SK-N-SH treated with all-trans-retinoic acid at 6 μM for 48 hours (cell line): Measurements from ENCODE around the gene FAM181A.

Experiments used
- ATAC-seq: fragments of 200-7000 bp; cut with Tn5 transposase; 3 replicates; pipeline ENCODE4 v1.9.1; 2020; ENCODE audit warnings: mild to moderate bottlenecking, moderate library complexity
- BACH2 ChIP-seq: fragments of 250-450 bp; sonication (Bioruptor Pico); IDR thresholded peaks from 2 replicates; pipeline ENCODE4 v1.9.0; 2021; ENCODE audit warnings: mild to moderate bottlenecking, borderline replicate concordance
- CSDC2 ChIP-seq: fragments of 250-450 bp; sonication (Bioruptor Pico); IDR thresholded peaks from 2 replicates; pipeline ENCODE4 v1.5.0; 2020; ENCODE audit warnings: mild to moderate bottlenecking, moderate library complexity
- ESRRG ChIP-seq: fragments of 250-450 bp; sonication (Bioruptor Pico); IDR thresholded peaks from 2 replicates; pipeline ENCODE4 v1.6.1; 2021; ENCODE audit warnings: mild to moderate bottlenecking
- GLIS3 ChIP-seq: fragments of 250-450 bp; sonication (Bioruptor Pico); IDR thresholded peaks from 2 replicates; pipeline ENCODE4 v1.5.0; 2020; ENCODE audit warnings: mild to moderate bottlenecking, moderate library complexity
- ISL1 ChIP-seq: fragments of 250-450 bp; sonication (Bioruptor Pico); IDR thresholded peaks from 2 replicates; pipeline ENCODE4 v2.1.2; 2022; ENCODE audit warnings: mild to moderate bottlenecking, moderate library complexity
- OSR1 ChIP-seq: fragments of 250-450 bp; sonication (Bioruptor Pico); IDR thresholded peaks from 2 replicates; pipeline ENCODE4 v1.8.0; 2022; ENCODE audit warnings: moderate library complexity, mild to moderate bottlenecking, inconsistent platforms
- PPARA ChIP-seq: fragments of 250-450 bp; sonication (Bioruptor Pico); IDR thresholded peaks from 2 replicates; pipeline ENCODE4 v1.5.0; 2020; ENCODE audit warnings: mild to moderate bottlenecking, borderline replicate concordance
- RARB ChIP-seq: fragments of 250-450 bp; sonication (Bioruptor Pico); IDR thresholded peaks from 2 replicates; pipeline ENCODE4 v1.8.0; 2021; ENCODE audit warnings: mild to moderate bottlenecking, moderate library complexity
- TCF4 ChIP-seq: fragments of 250-450 bp; sonication (Bioruptor Pico); IDR thresholded peaks from 2 replicates; pipeline ENCODE4 v1.8.0; 2021; ENCODE audit warnings: mild to moderate bottlenecking, moderate library complexity, borderline replicate concordance
- ZC3H10 ChIP-seq: fragments of 250-450 bp; sonication (Bioruptor Pico); IDR thresholded peaks from 2 replicates; pipeline ENCODE4 v1.5.1; 2021; ENCODE audit warnings: mild to moderate bottlenecking, moderate library complexity
- ZFP30 ChIP-seq: fragments of 450-650 bp; formaldehyde crosslinking; IDR thresholded peaks from 2 replicates; pipeline ENCODE4 v1.5.0; 2022; ENCODE audit warnings: mild to moderate bottlenecking, moderate library complexity
- ZNF70 ChIP-seq: fragments of 450-650 bp; formaldehyde crosslinking; IDR thresholded peaks from 2 replicates; pipeline ENCODE4 v1.5.0; 2020; ENCODE audit warnings: mild to moderate bottlenecking, moderate library complexity
- ZNF8 ChIP-seq: fragments of 450-650 bp; formaldehyde crosslinking; IDR thresholded peaks from 2 replicates; pipeline ENCODE4 v1.5.0; 2020; ENCODE audit warnings: mild to moderate bottlenecking, moderate library complexity
- TF ChIP-seq, protein P1 (sequence below): fragments of 250-450 bp; sonication (Bioruptor Pico); IDR thresholded peaks from 2 replicates; pipeline ENCODE4 v1.8.0; 2021; ENCODE audit warnings: low read depth, mild to moderate bottlenecking, moderate library complexity, borderline replicate concordance
- TF ChIP-seq, protein P2 (sequence below): fragments of 250-450 bp; sonication (Bioruptor Pico); IDR thresholded peaks from 2 replicates; pipeline ENCODE4 v1.5.0; 2020; ENCODE audit warnings: mild to moderate bottlenecking, moderate library complexity
- TF ChIP-seq, protein P3 (sequence below): fragments of 250-450 bp; sonication (Bioruptor Pico); IDR thresholded peaks from 2 replicates; pipeline ENCODE4 v1.5.1; 2020; ENCODE audit warnings: low read depth, mild to moderate bottlenecking, moderate library complexity
- TF ChIP-seq, protein P4 (sequence below): fragments of 250-450 bp; sonication (Bioruptor Pico); IDR thresholded peaks from 2 replicates; pipeline ENCODE4 v1.5.1; 2021; ENCODE audit warnings: mild to moderate bottlenecking, moderate library complexity
- TF ChIP-seq, protein P5 (sequence below): fragments of 250-450 bp; sonication (Bioruptor Pico); IDR thresholded peaks from 2 replicates; pipeline ENCODE4 v1.8.0; 2020; ENCODE audit warnings: mild to moderate bottlenecking, moderate library complexity, borderline replicate concordance

Gene FAM181A

DNA sequence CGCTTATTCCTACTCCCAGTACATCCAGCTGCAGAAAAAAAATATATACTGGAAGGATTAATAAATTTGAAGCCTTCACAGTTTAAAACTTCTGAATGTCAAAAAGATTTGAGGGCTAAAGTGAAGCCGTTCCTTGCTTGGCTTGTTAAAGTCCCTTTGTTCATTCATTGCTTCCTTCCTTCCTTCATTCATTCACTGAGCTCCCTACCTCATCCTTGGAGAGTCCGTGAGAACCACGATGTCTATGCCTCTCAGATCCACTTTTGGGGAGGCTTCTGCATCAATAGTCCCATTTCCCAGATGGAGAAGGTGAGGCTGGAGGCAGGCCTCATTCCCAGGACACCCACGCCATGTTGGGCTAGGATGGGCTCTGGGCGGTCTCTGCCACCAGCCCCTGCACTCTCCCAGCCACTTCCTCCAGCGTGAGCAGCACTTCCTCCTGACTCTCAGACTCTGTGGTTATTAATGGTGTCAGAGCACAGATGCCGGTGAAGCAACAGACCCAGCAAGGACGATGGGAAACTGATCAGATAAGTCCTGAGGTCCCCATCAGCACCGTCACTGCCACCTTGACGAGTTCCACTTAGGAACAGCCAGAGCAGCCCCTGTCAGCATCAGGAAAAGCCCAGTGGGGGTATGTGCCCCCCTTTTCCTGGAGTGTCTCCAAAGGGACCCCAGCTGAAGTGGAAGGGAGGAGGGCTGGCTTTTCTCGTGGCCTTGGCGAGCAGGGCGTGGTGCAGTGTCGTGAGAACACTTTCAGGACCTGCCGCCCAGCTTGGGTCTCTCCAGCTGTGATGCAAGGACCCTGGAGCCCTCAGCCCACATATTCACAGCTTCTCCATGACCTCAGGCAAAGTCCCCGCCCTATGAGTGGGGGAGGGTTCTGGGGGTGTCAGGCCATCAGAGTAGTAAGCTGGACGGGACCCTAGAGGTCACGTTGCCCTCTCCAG is 28.0 kb downstream of the FAM181A start:
- ATAC-seq: no peak

DNA sequence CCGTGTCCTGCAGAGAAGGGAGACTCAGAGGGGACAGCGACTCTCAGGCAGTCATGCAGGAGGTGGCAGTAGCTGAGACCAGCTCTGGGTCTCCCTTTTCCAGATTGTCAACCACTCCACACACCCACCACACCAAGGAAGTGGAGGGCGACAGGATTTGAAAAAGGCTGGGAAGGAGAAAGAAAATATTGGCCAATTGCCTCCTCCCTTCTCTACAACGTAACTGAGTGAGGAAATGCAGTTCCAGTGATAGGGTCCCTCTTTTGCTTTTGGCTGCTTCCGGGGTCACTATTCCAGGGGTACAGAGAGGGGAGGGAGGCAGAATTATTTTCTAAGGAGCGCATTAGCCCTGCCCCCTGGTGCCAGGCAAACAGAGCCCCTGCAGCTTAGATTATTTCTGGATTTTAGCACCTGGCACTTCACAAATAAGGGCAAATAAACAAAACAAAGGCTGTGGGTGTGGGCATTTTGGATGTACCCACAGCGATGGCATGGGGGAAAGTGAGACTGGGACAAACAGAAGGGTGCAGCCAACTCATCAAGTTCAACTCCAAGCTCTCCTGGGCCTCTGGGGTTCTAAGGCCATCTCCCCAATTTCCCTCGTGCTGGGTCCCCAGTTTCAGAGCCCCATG is 28.8 kb downstream of the FAM181A start:
- no peak for TF ChIP-seq ZFP30 (CRISPR knock-in tag)
- no peak for TF ChIP-seq GLIS3
- TF ChIP-seq, protein P1, sequence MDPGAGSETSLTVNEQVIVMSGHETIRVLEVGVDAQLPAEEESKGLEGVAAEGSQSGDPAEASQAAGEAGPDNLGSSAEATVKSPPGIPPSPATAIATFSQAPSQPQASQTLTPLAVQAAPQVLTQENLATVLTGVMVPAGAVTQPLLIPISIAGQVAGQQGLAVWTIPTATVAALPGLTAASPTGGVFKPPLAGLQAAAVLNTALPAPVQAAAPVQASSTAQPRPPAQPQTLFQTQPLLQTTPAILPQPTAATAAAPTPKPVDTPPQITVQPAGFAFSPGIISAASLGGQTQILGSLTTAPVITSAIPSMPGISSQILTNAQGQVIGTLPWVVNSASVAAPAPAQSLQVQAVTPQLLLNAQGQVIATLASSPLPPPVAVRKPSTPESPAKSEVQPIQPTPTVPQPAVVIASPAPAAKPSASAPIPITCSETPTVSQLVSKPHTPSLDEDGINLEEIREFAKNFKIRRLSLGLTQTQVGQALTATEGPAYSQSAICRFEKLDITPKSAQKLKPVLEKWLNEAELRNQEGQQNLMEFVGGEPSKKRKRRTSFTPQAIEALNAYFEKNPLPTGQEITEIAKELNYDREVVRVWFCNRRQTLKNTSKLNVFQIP: no peak
- no peak for TF ChIP-seq OSR1 (CRISPR knock-in tag)
- TF ChIP-seq, protein P2, sequence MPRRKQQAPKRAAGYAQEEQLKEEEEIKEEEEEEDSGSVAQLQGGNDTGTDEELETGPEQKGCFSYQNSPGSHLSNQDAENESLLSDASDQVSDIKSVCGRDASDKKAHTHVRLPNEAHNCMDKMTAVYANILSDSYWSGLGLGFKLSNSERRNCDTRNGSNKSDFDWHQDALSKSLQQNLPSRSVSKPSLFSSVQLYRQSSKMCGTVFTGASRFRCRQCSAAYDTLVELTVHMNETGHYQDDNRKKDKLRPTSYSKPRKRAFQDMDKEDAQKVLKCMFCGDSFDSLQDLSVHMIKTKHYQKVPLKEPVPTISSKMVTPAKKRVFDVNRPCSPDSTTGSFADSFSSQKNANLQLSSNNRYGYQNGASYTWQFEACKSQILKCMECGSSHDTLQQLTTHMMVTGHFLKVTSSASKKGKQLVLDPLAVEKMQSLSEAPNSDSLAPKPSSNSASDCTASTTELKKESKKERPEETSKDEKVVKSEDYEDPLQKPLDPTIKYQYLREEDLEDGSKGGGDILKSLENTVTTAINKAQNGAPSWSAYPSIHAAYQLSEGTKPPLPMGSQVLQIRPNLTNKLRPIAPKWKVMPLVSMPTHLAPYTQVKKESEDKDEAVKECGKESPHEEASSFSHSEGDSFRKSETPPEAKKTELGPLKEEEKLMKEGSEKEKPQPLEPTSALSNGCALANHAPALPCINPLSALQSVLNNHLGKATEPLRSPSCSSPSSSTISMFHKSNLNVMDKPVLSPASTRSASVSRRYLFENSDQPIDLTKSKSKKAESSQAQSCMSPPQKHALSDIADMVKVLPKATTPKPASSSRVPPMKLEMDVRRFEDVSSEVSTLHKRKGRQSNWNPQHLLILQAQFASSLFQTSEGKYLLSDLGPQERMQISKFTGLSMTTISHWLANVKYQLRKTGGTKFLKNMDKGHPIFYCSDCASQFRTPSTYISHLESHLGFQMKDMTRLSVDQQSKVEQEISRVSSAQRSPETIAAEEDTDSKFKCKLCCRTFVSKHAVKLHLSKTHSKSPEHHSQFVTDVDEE (CRISPR knock-in tag): no peak
- TF ChIP-seq, protein P3, sequence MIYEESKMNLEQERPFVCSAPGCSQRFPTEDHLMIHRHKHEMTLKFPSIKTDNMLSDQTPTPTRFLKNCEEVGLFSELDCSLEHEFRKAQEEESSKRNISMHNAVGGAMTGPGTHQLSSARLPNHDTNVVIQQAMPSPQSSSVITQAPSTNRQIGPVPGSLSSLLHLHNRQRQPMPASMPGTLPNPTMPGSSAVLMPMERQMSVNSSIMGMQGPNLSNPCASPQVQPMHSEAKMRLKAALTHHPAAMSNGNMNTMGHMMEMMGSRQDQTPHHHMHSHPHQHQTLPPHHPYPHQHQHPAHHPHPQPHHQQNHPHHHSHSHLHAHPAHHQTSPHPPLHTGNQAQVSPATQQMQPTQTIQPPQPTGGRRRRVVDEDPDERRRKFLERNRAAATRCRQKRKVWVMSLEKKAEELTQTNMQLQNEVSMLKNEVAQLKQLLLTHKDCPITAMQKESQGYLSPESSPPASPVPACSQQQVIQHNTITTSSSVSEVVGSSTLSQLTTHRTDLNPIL (CRISPR knock-in tag): no peak
- TF ChIP-seq BACH2 (CRISPR knock-in tag): no peak
- no peak for TF ChIP-seq ZNF8 (CRISPR knock-in tag)
- TF ChIP-seq, protein P4, sequence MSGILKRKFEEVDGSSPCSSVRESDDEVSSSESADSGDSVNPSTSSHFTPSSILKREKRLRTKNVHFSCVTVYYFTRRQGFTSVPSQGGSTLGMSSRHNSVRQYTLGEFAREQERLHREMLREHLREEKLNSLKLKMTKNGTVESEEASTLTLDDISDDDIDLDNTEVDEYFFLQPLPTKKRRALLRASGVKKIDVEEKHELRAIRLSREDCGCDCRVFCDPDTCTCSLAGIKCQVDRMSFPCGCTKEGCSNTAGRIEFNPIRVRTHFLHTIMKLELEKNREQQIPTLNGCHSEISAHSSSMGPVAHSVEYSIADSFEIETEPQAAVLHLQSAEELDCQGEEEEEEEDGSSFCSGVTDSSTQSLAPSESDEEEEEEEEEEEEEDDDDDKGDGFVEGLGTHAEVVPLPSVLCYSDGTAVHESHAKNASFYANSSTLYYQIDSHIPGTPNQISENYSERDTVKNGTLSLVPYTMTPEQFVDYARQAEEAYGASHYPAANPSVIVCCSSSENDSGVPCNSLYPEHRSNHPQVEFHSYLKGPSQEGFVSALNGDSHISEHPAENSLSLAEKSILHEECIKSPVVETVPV (CRISPR knock-in tag): no peak
- no peak for ATAC-seq

More for the DNA sequence above, 28.0 kb downstream of the FAM181A start:
- TF ChIP-seq CSDC2 (CRISPR knock-in tag): no peak
- TF ChIP-seq, all 23 proteins: peak for 0

DNA sequence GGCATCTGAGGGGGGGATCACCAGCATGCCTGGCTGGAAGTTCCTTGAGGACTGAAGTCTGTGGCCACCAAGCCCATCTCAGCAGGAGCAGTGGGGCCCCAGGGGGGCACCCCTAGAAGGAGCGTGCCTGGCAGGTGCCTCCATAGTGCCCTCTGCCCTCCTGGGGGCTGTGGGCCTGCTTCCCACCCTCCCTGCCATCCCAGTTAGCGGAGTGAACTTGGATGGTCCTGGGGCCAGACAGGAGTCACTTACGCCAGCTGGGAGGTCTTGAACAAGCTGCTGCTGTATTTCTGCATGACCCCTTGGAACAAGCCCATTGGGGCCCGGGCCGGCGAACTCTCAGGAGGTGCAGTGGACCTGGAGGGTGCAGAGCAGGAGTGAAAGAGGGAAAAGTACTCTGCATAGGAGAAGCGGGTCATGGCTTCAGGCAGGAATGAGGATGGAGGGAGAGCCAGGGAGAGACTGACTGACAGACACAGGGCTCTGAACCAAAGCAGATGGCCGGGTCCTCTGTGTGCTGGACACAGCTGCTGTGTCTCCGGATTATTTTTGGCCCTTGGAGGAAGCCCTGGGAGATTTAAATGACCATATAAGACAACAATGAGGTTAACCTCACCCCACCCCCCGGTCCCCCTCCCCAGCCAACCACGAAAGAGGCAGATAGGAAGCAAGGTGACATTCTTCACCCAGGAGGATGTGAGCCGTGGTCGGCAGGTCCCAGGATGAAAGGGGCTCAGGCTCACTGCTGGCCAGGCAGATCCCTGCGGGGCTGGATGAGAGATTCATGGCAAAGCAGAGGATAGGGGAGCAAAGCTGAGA is 29.6 kb downstream of the FAM181A start:
- ATAC-seq: no peak
- no peak for TF ChIP-seq ZNF70 (CRISPR knock-in tag)

DNA sequence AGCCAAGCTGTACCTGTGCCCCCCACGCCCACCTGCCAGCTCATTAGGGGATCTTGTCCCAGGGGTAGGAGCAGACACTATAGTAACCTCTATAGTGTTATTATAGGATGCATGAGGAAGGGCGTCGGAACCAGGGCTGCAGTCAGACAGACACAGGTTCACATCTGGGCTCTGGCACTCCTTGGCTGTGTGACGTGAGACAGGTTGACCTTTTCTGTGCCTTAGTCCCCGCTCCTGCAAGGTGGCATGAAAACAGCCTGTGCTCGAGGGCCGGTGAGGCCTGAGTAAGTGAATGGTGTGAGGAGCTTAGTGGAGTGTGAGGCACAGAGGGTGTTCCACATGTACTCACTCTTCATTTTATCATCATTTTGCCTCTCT is 30.2 kb downstream of the FAM181A start:
- no peak for ATAC-seq
- TF ChIP-seq RARB (no peak), TCF4 (no peak)

DNA sequence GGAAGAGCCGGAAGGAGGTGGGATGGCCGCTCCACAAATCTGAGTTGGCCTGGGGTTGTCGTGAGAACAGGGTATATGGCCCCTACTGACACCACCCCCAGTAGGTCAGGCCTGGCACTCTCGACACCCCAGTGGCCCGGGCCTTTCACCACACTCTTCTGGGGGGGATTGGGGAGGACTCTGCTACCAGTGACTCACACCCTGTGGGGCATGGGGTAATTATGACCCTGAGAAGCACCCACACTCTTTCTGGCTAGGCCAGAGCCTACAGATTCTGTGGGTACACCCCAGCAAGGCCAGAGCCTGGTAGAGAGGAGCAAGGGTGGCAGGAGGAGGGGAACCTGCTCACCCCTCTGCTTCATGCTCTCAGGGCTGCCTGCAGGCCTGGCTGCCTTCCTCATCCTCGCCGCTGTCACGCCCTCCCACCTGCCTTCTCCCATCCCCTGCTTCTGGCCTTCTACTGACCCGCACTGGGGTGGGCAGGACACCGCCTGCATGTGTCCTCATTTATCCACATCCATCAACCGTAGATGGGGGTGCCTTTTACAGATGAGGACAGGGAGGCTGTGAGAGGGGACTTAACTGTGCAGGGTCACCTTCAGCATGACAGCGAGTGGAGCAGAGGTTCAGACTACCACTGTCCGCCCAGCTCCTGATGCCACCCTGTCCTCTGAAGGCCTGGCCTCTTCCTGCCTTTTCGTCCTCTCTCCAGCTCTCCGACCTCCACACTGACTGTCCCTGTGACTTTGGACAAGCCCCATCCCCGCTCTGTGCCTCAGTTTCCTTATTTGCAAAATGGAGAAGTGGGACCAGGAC is 30.8 kb downstream of the FAM181A start:
- TF ChIP-seq ZC3H10 (CRISPR knock-in tag) (no peak), ESRRG (no peak), OSR1 (CRISPR knock-in tag) (no peak), PPARA (CRISPR knock-in tag) (no peak), ISL1 (CRISPR knock-in tag) (no peak), RARB (no peak), ZNF70 (CRISPR knock-in tag) (no peak), ZFP30 (CRISPR knock-in tag) (no peak), CSDC2 (CRISPR knock-in tag) (no peak)
- TF ChIP-seq, protein P4 (CRISPR knock-in tag): no peak
- TF ChIP-seq, protein P5, sequence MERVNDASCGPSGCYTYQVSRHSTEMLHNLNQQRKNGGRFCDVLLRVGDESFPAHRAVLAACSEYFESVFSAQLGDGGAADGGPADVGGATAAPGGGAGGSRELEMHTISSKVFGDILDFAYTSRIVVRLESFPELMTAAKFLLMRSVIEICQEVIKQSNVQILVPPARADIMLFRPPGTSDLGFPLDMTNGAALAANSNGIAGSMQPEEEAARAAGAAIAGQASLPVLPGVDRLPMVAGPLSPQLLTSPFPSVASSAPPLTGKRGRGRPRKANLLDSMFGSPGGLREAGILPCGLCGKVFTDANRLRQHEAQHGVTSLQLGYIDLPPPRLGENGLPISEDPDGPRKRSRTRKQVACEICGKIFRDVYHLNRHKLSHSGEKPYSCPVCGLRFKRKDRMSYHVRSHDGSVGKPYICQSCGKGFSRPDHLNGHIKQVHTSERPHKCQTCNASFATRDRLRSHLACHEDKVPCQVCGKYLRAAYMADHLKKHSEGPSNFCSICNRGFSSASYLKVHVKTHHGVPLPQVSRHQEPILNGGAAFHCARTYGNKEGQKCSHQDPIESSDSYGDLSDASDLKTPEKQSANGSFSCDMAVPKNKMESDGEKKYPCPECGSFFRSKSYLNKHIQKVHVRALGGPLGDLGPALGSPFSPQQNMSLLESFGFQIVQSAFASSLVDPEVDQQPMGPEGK (CRISPR knock-in tag): no peak
- TF ChIP-seq, all 23 proteins: peak for 0
- ATAC-seq: no peak
